ENCODE measurements around the gene QRFP.

Gene QRFP

GRCh38 chr9:130903194-130904069, 6.8 kb upstream of the QRFP start:
- FAIRE-seq, result no peak

- FAIRE-seq, result no peak
These were observed 5.9 kb upstream of the QRFP start for GRCh38 chr9:130902204-130903185.

GRCh38 chr9:130901498-130902203, 5.0 kb upstream of the QRFP start:
- no peak for FAIRE-seq

- FAIRE-seq, result no peak
These were observed 4.3 kb upstream of the QRFP start for GRCh38 chr9:130900701-130901497.

- FAIRE-seq, result no peak
These were observed 2.6 kb upstream of the QRFP start for GRCh38 chr9:130899051-130899748.

- FAIRE-seq, result no peak
These were observed 1.9 kb upstream of the QRFP start for GRCh38 chr9:130898552-130898852.

GRCh38 chr9:130897848-130898551, 1.4 kb upstream of the QRFP start:
- no peak for FAIRE-seq

GRCh38 chr9:130897105-130897751, 616 bp upstream of the QRFP start:
- FAIRE-seq, result no peak

- FAIRE-seq, result no peak
These were observed 955 bp downstream of the QRFP start for GRCh38 chr9:130895481-130896232.

GRCh38 chr9:130895038-130895437, 1.6 kb downstream of the QRFP start:
- no peak for FAIRE-seq

GRCh38 chr9:130894546-130894945, 2.1 kb downstream of the QRFP start:
- FAIRE-seq, result no peak

GRCh38 chr9:130893341-130894101, 3.1 kb downstream of the QRFP start:
- no peak for FAIRE-seq

GRCh38 chr9:130892477-130893304, 3.9 kb downstream of the QRFP start:
- FAIRE-seq, result no peak

- no peak for FAIRE-seq
These were observed 4.7 kb downstream of the QRFP start for GRCh38 chr9:130891688-130892476.

GRCh38 chr9:130890870-130891687, 5.5 kb downstream of the QRFP start:
- FAIRE-seq, result no peak

GRCh38 chr9:130890124-130890523, 6.5 kb downstream of the QRFP start:
- FAIRE-seq, result no peak

All from colon (tissue), 2 donors.